ENCODE data around the gene FAM174B. TPM values are rescaled to one million over a fixed set of nuclear protein-coding genes. Genes with fewer than 3 reads are reported as not detected.
A peak's percentile ranks its signal among the peaks of the same experiment; 100 is the strongest.

FAM174B gene
- total and polyA plus RNA-seq, 10 of the 15 experiments (the other 5 are each of a cell fraction or from before 2014, with no cell fraction given), result 0.71 to 15.9 (median 4.2) TPM

GRCh38 chr15:92653836-92654539, 1.6 kb downstream of the FAM174B start:
- SMC1A ChIA-PET (ENCODE audit: uncharacterized antibody, unreplicated experiment), result interaction anchor here (0.5 to 3.4 kb wide), 5 partner anchors 10 to 566 kb away, joined by 3 to 15 read pairs (median 4); no protein-coding TSS in a partner anchor
- Histone ChIP-seq H3K9ac (ENCODE audit: control insufficient read depth, insufficient read depth, low read length) (0 out of 2 replicates have a peak overlapping the region, but pooled peaks have one; percentile 1), H3K9me3 (replicated peaks; ENCODE audit: control insufficient read depth, insufficient read depth, low read length) (peaks cover 6% of the 10 kb centered on the region; the same call in 2 of the 3 replicates), H3K27me3 (replicated peaks in 1 of 2; ENCODE audit: control insufficient read depth in 2 of 2, insufficient read depth in 2 of 2, low read length in 1 of 2) (no peaks in the 10 kb centered on the region), H3K4me3 (peak overlapping the region; percentile 65), H4K20me1 (ENCODE audit: control insufficient read depth, insufficient read depth) (no peaks in the 10 kb centered on the region), H3K4me2 (ENCODE audit: control insufficient read depth, insufficient read depth) (peak overlapping the region; percentile 60), H3K4me1 (ENCODE audit: control insufficient read depth, insufficient read depth, low read length) (peaks cover 4% of the 10 kb centered on the region; the same call in 1 of the 2 replicates), H3K79me2 (ENCODE audit: control insufficient read depth, insufficient read depth, low read length) (peaks cover 51% of the 10 kb centered on the region), H3K36me3 (ENCODE audit: control insufficient read depth in 2 of 2, insufficient read depth in 2 of 2, low read length in 1 of 2) (no peaks in the 10 kb centered on the region; a peak in 1 of 4 replicates), H3K27ac (ENCODE audit: control insufficient read depth, insufficient read depth) (no peak overlapping the region), H2AFZ (ENCODE audit: control insufficient read depth, low read depth, low read length) (no peak overlapping the region)
- WGBS (ENCODE audit: insufficient coverage, insufficient replicate concordance, low lambda C conversion rate, missing lambda C conversion rate), result 55% methylated on average over 7 of the region's 7 CpGs
- ATAC-seq, result peak; percentile 58
- DNase-seq (ENCODE audit: low read depth, low spot score), result no peak
- CTCF ChIA-PET, result interaction anchor here (1.0 to 1.7 kb wide), 7 partner anchors 9 to 62 kb away, joined by 3 to 7 read pairs (median 4); no protein-coding TSS in a partner anchor
- BruUV-seq (replicated peaks), result TSS peak; percentile 50
- POLR2A ChIA-PET, result interaction anchor here (0.7 to 5.6 kb wide), 2 partner anchors 10 to 11 kb away, joined by 3 to 25 read pairs; no protein-coding TSS in a partner anchor
- RAD21 ChIA-PET (ENCODE audit: unreplicated experiment), result interaction anchor here (0.6 to 2.5 kb wide), 11 partner anchors 9 to 125 kb away, joined by 3 to 11 read pairs (median 4); no protein-coding TSS in a partner anchor
- TF ChIP-seq NBN (IDR thresholded peaks at IDR 0.05) (no peak), IKZF2 (IDR thresholded peaks at IDR 0.05) (peak in 1 of 2 experiments; percentile 31; a peak in 1 of 4 replicates), CTCF (IDR thresholded peaks at IDR 0.05 in 2 of 3, conservative IDR thresholded peaks at IDR 0.05 in 1 of 3; ENCODE audit: control insufficient read depth in 2 of 3, extremely low read depth in 1 of 3, insufficient read depth in 1 of 3, low read depth in 3 of 3, low read length in 3 of 3) (peak in 1 of 3 experiments; percentile 43; a peak in 2 of 6 replicates), POLR2A (IDR thresholded peaks at IDR 0.05; ENCODE audit: low read depth, low read length) (no peak), RB1 (IDR thresholded peaks at IDR 0.05; ENCODE audit: borderline replicate concordance) (no peak), BMI1 (IDR thresholded peaks at IDR 0.05; ENCODE audit: borderline replicate concordance) (no peak), YY1 (IDR thresholded peaks at IDR 0.05; ENCODE audit: low read depth, low read length) (no peak), SMAD5 (IDR thresholded peaks at IDR 0.05; ENCODE audit: low read depth) (no peak), HDGF (IDR thresholded peaks at IDR 0.05) (peak; percentile 38; the same call in 1 of the 2 replicates), TAF1 (IDR thresholded peaks at IDR 0.05; ENCODE audit: borderline replicate concordance, low read depth, low read length) (no peak), NFIC (IDR thresholded peaks at IDR 0.05; ENCODE audit: low read depth, low read length) (no peak), EGR1 (IDR thresholded peaks at IDR 0.05; ENCODE audit: borderline replicate concordance in 1 of 2, low read depth in 2 of 2, low read length in 2 of 2) (no peak), RAD21 (IDR thresholded peaks at IDR 0.05; ENCODE audit: insufficient read depth, low read depth, low read length) (peak; percentile 21; the same call in 1 of the 2 replicates), HDAC6 (IDR thresholded peaks at IDR 0.05; ENCODE audit: unreplicated experiment) (no peak)
- TF ChIP-seq, protein P1, sequence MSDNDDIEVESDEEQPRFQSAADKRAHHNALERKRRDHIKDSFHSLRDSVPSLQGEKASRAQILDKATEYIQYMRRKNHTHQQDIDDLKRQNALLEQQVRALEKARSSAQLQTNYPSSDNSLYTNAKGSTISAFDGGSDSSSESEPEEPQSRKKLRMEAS (IDR thresholded peaks at IDR 0.05; ENCODE audit: low read depth, low read length), result no peak
- in situ Hi-C loops (cut with MboI), result loop anchor here (10.0 kb wide), 1 partner anchor 261 kb away; no protein-coding TSS in a partner anchor
- intact Hi-C loops (cut with micrococcal nuclease; ENCODE audit: unreplicated experiment), result loop anchor here (1.0 kb wide), 1 partner anchor 29 kb away; no protein-coding TSS in a partner anchor
- FAIRE-seq, result no peak
